Measurements from ENCODE around the gene MAN2B1.

Gene MAN2B1

GRCh38 chr19:12610540-12611360 lies 55.8 kb downstream of the MAN2B1 start, which contains the start of the genes ZNF490 and ZNF791:
Gene ZNF490, minus strand, starts transcription at chr19:12610813. Its CDS starts 133 bp downstream, at chr19:12610680.
Gene ZNF791, plus strand, starts transcription at chr19:12610920. Its CDS starts 160 bp downstream, at chr19:12611080.
- peak; percentile 96 for DNase-seq

GRCh38 chr19:12607631-12608030 lies 58.9 kb downstream of the MAN2B1 start:
- no peak for DNase-seq

GRCh38 chr19:12606796-12607195 lies 59.7 kb downstream of the MAN2B1 start:
- no peak for DNase-seq

GRCh38 chr19:12603714-12604113 lies 62.8 kb downstream of the MAN2B1 start:
- DNase-seq: no peak

GRCh38 chr19:12597594-12597993 lies 68.9 kb downstream of the MAN2B1 start:
- DNase-seq: no peak

- no peak for DNase-seq
Observed at GRCh38 chr19:12596927-12597548, 69.5 kb downstream of the MAN2B1 start.

All from NCI-H2029 (cell line).